Activated CD8-positive, alpha-beta memory T cell treated with anti-CD3 and anti-CD28 coated beads, Interleukin-2, amount 50 U/mL, for 24 hours (primary cell): ENCODE data around the gene ORAI2.
A peak's percentile ranks its signal among the peaks of the same experiment; 100 is the strongest.

Experiments used
- DNase-seq: peaks from one replicate; pipeline ENCODE4 v3.0.0-alpha.2; 2020; ENCODE audit errors: extremely low read depth

Gene ORAI2

DNA sequence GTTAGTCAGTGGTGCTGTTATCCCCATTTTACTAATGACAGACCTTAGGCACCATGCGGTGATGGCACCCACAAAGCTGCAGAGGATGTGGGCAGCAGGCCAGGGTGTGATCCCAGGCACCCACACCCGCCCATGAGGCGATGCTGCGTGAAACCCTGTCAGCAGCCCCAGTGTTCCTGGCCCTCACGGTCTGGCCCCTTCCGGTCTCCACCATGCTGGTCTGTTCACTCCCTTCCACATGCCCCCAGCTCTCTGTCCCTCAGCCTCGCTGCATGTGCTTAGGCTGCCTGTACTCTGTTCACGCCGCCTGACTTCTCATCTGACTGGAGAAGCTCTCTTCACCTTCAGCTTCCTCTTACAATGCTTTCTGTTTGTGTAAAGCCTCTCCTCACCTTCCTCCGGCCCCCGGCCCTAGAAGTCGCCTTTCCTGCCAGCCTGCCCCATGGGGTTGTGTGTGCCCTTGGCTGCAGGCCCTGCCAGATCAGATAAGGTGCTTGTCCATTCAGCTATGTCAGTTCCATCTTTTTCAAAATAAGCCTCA is 17.6 kb upstream of the ORAI2 start:
- no peak for DNase-seq

DNA sequence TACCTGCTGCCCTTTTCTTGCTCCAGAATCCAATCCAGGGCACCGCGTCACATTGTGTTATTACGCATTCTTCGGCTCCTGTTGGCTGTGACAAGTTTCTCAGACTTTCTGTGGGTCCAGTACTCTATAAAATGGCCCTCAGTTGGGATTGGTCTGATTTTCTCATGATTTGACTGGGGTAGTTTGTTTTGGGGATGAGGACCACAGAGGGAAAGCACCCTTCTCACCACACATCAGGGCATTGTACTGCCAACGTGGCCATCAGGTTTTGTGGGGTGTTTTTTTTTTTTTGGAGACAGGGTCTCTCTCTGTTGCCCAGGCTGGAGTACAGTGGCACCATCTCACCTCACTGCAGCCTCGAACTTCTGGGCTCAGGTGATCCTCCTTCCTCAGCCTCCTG is 17.0 kb upstream of the ORAI2 start:
- DNase-seq, result no peak

DNA sequence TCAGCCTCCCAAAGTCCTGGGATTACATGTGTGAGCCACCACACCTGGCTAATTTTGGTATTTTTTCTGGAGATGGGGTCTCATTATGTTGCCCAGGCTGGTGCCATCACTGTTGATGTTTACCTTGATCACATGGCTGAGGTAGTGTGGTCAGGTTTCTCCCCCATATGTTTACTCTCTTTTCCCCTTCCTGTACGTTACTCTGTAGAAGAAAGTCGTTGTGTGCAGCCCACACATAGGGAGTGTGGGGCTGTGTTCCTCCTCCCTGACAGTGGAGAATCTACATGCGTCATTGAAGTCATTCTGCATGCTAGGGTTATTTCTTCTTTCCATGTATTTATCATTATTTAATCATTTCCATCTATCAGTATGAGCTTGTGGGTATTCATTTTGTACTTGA is 16.3 kb upstream of the ORAI2 start:
- no peak for DNase-seq

DNA sequence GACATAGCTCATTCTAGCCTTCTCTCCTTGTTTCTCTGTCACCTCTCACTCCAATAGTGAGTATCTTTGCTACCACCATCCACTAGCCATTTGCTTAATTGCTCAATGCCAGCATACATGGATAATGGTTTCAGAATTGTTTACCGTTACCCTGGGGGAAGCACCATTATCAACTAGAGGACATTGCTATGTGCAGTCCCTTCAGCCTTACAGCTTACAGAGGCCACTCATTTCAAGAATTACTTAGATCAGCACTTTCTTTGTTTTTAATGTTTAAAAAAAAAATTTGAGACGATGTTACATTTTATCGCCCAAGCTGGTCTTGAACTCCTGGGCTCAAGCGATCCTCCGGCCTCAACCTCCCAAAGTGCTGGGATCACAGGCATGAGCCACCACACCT is 14.8 kb upstream of the ORAI2 start:
- no peak for DNase-seq

DNA sequence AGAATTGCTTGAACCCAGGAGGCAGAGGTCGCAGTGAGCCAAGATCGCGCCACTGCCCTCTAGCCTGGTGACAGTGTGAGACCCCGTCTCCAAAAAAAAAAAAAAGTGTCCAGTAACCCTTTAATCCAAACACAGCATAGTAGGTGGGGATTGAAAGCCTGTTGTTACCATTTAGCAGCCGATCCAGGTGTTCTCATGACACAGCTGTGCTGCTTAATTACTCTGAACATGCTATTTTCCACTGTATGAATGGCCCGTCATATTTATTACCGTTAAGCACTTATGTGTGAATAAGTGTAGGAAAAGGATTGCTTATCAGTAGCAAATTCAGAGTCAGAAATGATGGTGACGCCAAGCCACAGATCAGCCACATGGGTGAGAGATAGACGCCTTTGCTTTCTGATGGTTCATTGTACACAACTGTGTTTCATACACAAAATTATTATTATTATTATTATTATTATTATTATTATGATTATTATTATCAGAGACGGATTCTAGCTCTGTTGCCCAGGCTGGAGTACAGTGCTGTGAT is 11.6 kb upstream of the ORAI2 start:
- DNase-seq, result no peak

DNA sequence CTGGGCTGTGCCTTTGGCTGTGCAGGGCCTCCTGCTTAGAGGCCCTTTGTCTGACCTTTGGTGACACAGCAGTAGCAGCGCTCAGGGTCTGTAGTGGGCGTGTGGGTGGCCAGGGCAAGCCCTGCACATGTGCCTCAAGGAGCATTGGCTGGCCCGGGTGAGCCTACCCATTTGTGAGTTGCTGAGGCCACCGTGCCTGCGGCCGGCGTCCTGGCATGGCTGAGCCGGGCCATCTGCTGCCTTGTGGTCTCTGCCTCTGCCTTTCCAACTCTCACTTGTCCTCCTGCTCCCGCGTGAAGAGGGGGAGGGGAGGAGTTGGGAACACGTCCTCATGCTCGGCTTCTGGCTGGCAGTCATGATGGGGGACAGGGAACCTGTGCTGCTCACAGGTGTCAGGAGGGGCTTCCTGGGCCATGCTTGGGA is 9.2 kb upstream of the ORAI2 start:
- DNase-seq, result no peak

DNA sequence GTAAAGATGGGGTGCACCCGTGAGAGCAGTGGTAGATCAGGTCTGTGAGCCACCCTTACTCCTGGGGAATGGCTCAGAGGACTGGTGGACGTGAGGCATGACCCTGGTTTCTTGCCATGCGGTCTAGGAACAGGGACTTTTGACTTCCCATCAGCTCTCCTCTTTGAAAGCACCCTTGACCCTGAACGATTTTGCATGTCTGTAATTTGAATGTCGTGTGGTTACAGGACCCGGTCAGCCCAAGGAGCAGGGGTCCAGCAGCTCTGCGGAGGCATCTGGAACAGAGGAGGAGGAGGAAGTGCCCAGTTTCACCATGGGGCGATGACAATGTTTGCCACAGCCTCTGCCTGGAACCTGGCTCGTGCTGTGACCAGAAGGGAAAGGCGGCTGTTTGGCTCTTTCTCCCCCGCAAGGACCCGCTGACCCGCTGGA is 8.6 kb upstream of the ORAI2 start:
- DNase-seq, result no peak

DNA sequence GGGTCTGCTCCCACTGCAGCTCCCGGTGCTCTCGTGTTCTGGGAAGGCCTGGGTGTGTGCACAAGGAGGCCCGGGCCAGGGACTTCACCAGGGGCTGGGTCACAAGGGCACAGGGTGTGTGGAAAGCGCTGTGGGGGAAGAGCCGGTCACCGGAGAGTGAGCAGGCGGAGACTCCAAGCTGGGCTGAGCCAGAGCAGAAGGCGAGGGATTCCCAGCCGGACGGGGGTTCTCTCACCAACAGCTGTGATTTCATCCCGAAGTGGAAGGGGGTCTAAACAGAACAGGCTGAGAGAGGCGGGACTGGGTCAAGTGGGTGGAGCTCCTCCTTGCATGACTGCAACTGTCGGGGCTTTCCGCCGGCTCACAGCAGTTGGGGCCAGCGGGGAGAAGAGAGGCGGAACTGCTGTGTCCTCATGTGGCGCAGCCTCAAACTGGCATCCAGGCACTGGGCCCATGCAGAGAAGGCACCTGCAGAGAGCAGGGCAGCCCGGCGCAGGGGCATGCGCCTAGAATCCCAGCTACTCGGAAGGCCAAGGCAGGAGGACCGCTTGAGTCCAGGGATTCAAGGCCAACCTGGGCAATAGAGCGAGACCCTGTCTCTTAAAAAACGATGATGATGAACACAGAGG is 7.6 kb upstream of the ORAI2 start:
- peak; percentile 69 for DNase-seq

DNA sequence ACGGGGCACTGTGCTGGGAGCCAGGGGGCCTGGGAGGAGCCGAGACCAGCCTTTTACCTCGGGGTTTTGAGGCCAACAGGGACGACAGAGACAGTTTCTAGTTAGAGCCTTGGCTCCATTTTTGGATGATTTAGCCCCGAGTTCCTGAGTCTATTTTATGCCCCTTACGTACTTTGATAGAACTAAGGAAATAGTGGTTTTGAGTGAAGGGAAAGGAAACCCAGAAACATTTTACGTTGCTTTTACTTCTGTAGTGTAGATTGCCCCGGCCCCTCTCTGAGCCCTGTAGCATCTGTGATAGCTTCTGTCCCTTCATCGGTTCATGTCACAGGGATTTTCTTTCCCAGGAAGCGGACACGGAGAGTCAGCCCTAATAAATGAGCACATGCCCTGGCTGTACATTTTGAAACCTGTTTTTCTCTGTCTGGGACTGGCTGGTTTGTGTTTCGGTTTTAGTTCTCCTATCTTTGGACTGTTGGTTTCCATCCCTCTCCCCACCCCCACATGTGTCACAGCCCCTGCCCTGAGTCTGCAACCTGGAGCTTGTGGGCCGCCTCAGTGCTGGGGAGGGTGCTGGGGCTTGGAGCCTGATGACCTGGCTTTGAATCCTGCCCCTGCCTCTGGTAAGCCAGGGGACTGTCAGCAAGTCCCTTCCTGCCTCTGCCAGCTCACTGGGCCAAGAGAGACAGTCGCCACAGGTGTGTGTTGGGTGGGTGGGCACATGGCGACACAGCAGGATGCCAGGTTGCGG is 6.9 kb upstream of the ORAI2 start:
- DNase-seq, result no peak

DNA sequence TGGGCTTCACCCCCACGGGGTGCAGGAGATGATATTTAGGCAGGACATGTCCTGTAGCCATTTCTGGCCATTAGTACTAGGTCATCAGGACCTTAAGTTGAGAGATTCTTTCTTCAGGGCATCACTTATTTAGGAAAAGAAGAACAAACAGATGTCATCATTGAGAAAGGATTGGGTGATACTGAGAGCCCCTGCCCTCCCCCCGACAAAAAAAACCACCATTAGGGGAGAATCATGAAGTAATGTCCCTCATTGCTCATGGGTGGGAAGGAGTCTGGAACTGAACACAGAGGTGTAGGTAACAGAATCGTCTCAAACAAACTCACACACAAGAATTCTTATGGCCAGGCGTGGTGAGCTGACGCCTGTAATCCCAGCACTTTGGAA is 6.4 kb upstream of the ORAI2 start:
- DNase-seq, result no peak

DNA sequence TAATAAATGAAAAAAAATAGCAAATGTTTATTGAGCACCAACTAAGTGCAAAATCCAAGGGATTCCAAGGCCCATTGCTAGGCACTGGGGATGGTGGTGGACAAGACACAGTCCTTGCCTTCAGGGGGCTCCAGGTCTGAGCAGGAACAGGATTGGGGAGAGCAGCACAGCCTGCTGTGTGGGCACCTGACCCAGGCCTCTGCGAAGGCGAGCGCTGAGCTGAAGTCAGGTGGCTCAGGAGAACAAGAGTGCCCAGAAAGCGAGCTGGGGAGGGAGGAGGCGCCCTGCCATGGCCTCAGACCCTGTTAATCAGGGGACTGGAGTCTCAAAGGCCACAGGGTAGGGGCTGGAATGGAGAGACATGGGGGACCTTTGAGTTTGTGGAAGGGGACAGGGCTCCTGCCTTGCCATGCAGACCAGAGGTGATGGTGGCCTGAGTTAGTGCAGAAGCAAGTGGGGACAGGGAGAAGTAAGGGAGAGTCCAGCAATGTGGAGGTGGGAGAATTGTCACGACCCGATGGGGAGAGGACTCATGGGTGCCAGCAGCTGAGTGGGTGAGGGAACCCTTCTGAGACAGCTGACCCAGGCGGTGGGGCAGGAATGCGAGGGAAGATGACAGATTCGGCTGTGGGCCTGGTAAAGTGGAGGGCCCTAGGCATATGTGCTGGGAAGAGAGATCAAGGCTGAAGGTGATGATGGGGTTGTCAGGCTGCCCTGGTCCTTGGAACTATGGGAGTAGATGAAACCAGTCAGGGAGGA is 4.1 kb upstream of the ORAI2 start:
- no peak for DNase-seq

DNA sequence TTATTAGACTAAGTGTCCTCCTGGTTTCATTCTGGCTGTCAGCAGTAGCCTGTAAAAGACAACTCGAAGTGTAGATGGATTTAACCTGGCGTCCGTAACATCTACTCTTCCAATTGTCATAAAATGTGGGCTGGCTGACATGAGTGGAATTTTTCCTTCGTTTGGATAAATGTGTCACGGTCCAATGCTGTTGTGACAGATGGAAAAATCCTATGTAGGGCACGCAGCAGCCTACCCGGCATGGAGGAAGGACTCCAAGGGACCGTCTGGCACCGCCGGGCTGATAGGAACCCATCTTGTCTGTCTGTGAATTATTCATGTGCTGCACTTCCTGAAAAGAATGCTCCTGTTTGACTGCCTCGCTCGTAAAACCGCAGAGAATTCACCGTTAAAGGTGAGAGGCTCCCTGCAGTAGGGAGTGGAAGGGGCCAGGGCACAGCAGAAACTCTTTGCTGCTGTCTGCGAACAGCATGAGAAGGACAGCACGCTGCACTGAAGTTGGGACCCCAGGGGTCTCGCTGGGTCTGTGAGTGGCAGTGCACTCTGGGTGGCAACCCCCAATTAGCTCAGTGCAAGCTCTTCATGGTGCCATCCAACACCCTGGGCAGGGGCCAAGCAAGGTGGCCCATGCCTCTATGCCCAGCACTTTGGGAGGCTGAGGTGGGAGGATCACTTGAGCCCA is 1.6 kb upstream of the ORAI2 start:
- DNase-seq, result no peak

DNA sequence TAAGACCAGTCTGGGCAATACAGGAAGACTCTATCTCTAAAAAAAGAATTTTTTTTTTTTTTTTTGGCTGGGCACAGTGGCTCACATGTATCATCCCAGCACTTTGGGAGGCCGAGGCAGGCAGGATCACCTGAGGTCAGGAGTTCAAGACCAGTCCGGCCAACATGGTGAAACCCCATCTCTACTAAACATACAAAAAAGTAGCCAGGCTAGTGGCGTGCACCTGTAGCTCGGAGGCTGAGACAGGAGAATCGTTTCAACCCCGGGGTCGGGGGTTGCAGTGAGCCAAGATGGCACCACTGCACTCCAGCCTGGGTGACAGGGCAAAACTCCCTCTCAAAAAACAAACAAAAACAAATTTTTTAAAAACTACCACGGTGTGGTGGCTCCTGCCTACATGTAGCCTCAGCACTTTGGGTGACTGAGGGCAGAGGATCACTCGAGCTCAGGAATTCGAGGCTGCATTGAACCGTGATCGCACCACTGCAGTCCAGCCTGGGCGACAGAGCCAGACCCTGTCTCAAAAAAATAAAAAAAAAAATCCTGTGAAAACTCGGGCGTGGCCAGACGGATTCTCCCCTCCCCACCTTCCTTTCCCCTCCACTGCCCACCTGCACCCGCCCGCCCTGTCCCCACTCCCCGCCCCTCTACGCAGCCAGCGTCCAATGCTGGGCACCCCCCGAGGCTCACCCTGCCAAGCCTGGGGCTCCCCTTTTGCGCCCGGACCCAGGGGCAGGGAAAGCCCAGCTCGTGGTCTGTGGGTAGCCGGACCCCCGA is 745 bp upstream of the ORAI2 start:
- no peak for DNase-seq

DNA sequence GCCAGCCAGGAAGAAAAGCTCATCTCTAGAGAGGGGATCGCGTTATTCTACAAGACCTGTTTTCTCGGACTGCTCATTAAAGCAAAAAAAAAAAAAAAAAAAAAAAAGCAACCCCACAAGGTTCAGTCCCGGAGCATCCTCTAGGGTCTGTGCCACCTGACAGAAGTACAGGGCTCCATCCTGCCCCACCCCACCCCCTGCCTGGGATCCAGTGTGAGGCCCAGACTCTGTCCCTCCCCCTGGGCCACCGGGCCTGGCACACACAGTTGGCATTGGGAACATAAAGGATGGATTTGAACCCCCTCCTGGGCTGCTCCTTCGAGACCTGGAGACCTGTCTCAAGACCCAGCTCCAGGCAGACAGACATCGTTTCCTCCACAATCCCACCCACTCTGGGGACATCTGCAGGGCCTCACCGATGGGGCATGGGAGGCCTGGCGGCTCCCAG is 688 bp downstream of the ORAI2 start:
- DNase-seq, result no peak

DNA sequence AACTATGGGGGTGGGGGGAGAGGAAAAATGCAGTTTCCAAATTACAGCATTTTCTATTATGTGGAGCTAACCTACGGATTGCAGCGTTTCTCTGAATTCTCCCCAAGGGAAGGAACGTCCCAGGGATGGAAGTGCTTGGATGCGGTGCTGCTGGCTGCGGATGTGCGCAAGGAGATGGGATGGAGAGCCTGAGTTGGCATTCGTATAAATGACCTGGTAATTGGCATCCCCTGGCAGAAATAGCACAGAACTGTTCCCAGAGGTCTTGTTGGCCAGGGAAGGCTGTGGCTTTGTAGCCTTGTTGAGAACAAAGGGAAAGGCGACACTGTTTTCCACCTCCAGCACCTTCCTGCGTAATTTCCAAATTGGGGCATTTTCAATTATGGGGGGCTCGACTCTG is 2.7 kb downstream of the ORAI2 start:
- DNase-seq, result no peak

DNA sequence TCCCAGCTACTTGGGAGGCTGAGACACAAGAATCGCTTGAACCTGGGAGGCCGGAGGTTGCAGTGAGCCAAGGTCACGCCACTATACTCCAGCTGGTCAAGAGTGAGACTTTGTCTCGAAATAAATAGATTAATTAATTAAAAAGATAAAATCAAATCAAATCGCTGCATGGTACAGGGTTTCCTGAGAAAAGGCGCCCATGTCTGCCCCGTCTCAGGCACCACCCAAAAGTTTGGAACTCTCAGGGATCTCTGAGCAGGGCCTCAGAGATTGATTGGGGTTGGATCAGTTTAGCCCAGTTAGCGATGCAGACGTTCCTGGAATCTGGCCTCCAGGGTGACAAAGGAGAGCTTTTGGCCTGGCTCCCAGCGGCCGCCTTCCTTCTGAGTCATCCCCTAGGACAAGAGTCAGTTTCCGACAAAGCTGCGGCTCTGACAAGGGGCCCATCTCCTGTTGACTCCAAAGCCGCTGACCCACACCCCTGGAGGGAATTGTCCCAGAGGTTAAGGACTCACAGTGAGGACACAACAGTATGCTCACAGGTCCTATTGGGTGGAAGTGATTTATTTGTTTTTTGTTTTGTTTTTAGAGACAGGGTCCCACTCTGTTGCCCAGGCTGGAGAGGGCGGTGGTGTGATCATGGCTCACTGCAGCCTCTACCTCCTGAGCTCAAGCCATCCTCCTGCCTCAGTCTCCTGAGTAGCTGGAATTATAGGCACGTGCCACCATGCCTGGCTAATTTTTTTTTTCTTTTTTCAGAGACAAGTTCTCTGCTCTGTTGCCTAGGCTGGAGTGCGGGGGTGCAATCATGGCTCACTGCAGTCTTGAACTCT is 6.8 kb downstream of the ORAI2 start:
- DNase-seq, result no peak

DNA sequence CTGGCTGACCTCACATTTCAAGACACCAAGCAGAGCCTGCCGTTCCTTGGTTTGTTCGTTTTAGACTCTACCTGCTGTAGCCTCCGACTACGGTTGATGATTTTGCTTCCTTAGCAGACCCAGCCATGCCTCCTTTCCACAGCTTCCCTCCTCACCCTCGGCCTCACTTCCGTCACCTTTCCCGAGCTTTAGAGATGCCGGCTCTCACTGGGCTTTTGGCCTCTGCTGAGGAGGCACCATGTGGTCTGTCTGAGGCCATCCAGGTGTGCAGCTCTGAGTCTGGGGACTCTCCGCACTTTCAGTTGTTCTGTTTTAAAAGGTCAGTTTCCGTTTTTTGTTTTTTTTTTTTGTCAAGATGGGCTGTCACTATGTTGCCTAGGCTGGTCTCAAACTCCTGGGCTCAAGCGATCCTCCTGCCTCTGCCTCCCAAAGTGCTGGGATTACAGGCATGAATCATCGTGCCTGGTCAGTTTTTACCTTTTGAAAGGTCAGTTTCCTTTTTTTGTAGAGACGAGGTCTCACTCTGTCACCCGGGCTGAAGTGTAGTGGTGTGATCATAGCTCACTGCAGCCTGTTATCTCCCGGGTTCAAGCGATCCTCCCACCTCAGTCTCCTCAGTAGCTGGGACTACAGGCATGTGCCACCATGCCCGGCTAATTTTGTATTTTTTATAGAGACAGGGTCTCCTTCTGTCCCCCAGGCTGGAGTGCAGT is 11.7 kb downstream of the ORAI2 start:
- no peak for DNase-seq

DNA sequence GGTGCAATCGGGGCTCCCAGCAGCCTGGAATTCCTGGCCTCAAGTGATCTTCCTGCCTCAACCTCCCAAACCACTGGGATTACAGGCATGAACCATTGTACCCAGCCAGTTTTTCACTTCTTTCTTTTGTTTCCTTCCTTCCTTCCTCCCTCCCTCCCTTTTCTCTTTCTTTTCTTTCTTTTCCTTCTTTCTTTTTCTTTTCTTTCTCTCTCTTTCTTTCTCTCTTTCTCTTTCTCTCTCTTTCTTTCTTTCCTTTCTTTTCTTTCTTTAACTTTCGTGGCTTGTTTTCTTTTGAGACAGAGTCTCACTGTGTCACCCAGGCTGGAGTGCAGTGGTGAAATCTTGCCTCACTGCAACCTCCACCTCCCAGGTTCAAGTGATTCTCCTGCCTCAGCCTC is 12.3 kb downstream of the ORAI2 start:
- no peak for DNase-seq

DNA sequence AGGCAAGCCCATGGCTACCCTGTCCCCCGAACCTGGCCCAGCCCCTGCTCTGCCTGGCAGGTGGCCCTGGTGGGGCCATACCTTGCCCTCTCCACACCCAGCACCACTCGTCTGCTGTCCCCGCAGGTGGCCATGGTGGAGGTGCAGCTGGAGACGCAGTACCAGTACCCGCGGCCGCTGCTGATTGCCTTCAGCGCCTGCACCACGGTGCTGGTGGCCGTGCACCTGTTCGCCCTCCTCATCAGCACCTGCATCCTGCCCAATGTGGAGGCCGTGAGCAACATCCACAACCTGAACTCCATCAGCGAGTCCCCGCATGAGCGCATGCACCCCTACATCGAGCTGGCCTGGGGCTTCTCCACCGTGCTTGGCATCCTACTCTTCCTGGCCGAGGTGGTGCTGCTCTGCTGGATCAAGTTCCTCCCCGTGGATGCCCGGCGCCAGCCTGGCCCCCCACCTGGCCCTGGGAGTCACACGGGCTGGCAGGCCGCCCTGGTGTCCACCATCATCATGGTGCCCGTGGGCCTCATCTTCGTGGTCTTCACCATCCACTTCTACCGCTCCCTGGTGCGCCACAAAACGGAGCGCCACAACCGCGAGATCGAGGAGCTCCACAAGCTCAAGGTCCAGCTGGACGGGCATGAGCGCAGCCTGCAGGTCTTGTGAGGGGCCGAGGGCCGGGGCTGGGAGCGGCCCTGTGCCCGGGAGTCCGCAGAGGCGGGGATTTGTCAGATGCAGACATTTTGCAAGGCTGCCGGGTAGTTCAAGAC is 13.2 kb downstream of the ORAI2 start:
- DNase-seq, result no peak
